Activated T-cell treated with anti-CD3 and anti-CD28 coated beads for 1 hour (primary cell): ENCODE data around the gene DLX6.

Experiments
- DNase-seq: peaks from one replicate; pipeline ENCODE4 v3.0.0-alpha.2; 2020; ENCODE audit warnings: low read depth

Gene DLX6

DNA sequence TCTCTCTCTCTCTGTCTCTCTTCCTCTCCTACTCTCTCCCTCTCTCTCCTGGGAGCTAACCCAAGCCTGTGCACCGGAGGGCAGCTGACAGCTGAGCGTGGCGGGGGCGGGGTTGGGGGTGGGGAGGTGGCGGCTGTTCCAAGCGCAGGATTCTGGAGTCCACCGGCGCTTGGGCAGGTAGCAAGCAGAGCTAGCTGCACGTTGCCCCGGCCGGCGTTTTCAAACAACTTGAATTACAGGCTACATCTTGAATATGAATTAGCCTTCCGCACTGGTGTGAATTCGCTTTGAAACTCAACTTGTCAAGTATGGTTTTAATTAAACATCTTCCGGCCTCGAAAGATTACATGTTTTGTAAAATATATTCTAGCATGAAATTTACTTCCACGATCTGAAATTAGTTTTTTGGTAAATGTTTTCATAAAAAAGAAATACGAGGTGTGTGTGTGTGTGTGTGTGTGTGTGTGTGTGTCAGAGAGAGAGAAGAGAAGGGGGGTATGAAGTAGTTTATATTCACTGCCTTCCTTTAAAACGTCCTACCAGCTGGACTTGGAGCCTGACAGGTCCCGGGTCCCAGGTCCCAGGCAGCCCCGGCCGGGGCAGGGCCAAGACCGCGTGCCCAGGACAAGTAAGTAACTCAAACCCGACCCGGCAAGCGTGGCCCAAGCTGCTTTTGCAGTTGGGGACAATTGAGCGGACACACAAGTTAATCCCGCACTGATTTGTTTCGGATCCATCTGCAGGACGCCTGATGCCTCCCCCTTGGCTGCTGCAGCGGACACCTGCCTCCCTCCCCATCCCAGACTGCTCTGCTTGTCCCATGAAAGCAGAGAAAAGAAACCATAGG is 9.0 kb upstream of the DLX6 start:
- no peak for DNase-seq

DNA sequence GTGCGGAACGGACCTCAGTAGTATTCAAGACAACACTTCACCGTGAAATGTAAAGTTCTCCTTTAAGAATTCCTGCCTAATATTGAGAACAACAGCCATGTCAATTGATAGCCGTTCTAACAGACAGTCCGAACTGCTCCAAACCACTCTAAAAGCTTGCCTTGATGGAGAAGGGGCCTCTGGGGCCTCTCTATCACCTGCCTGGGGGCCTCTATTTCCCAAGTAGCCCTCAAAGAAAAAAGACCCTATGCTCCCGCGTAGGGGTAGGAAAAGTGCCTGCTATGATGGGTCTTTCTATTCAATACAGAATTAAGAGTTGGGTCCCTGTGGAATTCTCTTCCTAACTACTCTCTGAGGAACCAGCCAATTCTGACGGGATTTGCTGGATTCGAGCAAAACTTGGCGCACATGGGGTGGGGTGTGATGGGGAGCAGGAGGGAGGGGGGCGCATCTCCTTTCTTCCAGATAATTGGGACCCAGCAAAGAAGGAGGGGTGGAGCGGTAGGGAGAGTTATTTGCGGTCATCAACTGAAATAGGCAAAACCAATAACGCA is 8.3 kb upstream of the DLX6 start:
- DNase-seq, result no peak

DNA sequence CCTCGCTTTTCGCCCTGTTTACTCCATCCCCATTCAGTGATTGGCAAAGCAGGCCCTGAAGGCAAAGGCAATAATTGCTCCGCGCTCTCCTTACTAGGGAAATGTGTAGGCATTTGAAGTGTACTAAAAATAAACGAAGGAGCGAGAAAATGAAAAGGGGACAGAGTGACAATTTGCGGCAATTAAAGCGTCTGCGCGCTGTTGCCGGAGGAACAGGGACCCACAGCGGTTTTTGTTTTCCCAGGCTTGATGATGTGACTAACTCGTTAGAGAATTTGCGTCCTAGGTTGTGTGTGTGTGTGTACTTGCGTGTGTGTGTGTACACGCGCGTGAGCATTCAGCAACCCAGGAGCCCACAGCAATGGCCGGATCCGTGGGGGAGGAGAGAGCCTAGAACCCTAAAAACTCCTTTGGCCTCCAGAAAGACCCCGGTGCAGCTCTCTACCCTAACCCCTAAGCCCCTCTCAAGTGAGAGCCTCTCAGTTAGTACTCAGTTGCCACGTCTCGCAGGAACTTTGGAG is 7.8 kb upstream of the DLX6 start:
- DNase-seq, result no peak

DNA sequence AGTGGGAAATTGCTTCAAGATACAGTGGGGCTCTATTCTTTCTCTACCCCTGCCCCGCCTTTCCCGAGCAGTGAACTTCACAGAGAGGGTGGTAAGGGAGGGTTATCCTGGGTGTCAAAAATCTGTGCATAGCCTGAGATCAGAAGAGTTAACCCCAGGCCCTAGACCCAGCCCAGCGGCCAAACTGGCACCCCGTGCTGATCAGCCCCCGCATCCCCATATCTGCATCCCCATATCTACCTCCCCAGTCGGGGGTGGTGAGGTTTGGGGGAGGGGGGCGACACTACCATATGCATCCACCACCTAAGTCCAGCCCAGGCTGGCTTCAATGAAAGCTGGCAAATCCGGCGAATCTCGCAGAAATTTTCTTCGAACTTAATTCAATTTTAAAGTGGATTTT is 7.0 kb upstream of the DLX6 start:
- no peak for DNase-seq

DNA sequence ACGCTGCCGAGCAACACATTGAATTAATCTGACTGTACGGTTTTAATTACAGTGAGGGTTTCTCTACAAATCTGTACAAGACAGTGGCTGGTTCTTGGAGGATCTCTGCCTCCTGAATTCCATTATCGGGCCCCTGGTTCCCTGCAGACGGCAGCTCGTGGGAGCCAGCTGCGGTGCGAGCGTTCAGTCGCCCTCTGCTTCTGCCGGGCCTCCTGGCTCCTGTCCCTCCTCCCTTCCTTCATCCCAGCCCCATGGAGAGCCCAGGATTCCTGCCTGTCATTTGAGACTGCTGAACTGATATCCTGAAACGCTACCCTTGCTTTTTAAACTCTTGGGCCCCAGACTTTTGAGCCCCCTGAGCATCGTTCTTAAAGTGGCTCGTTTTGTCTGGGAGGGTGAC is 6.6 kb upstream of the DLX6 start:
- no peak for DNase-seq

DNA sequence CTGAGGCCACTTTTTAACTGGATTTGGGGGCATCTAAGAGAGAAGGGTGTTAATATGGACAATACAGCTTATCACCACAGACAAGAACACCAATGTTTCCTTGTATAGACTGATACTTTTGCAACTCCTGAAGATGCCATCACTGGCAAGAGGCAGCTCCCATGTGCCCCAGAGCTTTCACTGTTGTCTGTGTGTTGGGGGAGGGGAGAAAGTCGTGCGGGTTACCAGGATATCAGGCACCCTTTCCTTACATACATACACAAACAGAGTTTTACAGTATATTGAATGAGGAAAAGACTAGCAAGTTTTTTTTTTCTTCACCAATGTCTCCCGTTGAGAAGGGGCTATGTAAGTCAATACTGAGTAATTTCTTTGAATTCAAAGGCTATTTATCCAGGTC is 4.1 kb upstream of the DLX6 start:
- no peak for DNase-seq

DNA sequence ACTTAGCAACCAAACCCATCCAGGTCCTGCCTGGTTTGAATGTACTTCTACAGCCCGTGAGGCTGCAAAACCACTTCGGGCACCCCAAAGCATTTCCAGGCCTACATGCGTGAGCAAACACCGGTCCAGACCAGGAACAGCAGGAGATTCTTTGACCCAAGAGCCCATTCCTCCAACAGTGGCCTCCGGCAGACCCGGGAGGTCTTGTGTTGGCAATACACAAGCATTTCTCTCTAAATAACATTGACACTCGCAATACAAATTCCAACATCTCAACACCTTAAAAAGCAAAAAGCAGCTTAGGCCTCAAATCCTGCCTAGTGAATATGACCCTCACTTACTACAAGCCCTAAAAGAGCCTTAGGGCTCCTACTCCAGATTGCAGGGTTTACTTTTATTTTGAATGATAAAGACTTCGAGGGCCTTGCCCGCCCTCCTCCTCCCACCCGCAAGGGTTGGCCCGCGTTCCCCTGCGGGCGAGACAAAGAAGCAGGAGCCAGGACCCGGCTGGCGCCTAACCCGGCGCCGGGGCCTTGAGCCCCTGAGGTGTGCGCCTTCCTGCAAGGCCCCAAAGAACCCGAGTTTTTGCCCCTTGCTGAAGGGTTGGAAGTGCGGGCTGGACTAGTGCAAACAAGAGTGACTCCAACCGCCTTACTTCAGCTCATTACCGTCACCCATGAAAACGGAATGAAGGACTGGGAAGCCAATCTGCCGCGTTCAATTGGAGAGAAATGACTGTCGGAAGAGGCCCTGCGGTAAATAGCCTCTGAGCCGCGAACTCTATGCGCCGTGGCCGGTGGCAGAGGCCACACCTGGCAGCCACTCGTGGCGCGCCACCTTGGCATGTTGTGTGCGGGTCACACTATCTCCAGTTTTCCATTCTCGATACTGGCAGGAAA is 3.4 kb upstream of the DLX6 start:
- no peak for DNase-seq

DNA sequence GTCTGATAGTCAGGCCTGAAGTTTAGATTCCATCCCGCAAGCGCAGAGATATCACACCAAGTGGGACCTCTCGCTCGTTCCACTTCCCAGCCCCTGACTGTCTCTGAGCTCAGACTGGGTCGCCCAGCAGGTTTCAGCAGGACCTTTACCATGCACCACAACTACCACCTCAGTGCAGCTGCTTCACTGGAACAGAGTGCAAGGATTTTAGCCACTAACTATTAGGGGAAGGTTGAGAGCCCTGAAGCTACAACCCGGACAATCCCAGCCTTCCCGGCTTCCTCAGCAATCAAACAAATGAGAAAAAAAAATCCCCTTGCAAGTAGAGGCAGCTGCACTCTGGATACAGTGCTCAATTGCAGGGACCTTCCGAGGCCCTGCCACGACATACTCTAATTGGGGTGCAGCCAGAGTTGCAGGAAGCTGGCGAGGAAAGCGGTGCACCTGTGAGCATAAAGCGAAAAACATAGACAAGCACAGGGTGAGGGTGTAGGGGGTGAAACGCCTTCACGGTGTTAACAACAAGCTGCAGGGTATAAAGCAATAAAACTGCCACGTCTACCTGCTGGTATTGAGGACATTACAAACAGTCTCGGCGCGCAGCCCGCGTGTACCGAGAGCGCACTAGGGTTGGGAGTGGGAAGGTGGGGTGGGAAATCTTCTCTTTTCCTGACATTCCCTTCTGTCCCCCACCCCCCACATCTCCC is 2.6 kb upstream of the DLX6 start:
- no peak for DNase-seq

DNA sequence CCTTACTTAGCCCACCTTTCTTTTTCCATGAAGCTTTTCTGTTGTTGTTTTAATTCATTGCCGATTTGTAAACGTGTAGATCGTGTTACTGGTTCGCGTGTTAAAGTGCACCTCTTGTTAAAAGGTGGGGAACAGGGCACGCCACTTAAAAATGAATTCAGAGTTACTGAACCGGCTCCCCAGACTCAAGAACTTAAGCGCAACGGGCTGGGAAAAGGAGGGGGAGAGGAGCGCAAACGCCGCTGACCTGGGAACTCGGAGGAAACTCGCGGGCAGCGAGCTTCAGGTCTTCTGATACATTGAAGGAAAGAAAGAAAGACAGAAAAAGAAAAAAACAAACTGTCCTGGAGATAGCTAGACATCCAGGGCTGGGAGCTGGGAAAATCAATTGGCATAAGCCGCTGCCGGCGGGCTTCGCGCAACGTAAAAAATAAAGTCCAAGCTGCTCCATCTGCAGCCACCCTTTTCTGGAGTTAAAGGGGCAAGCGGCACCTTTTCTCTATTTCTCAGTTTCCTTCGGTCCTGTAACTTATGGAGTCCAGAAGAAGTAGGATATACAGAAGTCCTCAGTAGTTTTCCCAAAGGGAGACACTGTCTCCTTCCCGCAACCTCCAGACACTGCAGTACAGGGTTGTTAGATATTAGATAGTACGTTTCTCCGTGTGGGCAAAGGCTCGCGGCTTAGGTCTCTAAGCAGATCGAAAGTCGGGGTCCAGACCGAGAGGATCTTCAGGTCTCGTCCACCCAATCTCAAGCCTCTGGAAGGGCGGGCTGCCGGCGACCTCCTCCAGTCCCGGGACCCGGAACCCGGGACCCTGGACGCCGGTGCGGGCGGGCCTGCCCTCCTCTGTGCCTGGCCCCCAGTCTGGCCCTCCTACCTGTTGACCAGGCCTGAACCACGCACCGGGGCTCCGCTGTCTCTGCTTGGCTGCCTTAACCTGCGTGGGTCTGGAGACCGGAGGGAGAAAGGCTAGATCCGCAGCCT is 1.8 kb upstream of the DLX6 start:
- DNase-seq, result no peak

DNA sequence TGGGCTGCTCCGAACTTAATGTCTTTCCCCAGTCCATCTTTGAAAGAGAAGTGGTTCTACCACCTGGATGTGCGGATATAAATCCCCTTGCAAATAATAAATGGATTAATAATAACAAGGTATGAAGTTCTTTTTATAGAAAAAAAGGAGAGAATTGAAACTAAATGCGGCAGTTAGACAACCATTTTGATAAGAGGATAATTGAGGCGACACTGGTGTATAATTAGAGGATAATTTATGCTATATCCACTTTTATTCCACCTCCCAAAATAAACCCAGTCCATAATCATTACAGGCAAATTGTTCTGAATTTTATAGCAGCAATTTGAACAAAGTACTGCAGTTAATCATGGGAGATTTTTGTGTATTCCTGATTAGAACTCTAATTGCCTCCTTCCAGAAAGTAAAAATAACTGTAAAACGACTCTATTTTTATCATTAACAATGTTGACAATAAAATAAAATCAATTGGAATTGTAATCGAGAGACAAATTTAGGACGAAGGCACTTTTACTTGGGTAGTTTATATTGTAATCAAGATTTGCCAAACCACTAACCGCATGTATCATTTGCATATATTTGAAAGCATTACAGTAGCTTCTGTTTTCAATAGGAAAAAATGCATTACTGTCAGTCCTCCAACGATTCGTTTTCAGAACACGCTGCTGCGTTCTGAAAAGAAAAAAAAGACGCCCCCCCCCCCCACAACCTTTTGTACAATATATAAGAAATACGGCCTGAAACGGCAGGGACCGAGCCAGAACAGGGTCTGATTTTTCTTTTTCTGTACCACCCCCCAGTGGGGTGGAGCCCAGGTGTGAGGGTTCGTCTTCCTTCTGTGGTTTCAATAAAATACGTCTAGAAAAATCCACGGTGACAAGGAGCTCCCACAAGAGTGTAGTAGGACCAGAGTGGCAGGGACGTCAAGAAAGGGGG is 838 bp upstream of the DLX6 start:
- no peak for DNase-seq

DNA sequence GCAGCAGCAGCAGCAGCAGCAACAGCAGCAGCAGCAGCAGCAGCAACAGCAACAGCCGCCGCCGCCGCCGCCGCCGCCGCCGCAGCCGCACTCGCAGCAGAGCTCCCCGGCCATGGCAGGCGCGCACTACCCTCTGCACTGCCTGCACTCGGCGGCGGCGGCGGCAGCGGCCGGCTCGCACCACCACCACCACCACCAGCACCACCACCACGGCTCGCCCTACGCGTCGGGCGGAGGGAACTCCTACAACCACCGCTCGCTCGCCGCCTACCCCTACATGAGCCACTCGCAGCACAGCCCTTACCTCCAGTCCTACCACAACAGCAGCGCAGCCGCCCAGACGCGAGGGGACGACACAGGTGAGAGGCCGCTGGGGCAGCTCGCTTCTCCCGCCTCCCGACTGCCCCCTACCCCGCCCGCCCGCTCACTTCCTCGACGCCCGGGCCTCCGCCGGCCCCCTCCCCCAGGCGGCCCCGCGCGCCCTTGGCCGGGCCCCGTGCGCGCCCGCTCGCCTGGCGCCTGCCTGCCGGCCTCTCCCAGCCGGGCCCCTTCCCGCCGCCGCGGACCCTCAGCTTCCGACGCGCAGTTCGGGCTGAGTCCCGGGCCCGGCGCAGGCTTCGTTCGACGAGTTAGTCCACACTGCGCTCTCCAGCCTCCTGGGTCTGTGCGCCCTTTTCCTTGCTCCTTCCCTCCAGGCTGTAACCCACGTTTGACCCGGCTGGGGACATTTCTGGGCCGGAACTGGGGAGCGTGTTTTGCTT is 882 bp downstream of the DLX6 start:
- DNase-seq, result no peak

DNA sequence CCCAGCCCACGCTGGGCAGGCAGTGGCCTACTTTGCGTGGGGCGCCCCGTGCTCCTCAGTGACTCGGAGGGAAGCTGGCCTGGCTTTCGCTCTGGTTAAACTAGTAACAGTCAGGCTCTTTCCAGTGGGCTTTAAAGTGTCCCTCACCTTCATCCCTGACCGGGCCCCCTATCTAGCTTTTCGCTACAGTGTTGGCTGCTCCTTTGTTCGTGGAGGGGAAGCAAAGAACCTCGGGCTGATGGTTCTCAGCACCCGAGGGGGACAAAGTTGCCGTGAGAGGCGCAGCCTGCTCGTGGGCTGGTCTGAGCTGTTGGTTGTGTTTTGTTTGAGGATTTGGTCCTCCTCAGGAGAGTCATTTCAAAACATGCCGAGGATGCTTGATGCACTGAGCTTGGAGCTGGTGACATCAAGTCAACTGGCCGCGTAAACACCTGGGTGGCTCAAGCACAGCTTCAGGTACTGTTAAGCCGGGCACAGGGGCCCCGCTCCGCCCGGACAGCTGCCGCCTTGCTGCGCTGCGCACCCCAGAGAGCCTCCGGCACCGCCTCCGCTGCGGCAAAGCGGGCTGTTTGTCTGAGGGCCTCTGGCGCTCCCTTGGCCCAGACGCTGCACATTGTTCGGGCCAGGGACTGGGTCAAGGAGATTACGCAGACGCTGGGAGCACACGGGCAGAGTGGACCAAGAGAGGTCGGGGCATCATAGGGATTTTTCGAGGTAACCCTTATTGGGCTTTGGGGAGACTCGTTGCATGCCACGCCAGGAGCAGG is 1.6 kb downstream of the DLX6 start:
- DNase-seq, result no peak

DNA sequence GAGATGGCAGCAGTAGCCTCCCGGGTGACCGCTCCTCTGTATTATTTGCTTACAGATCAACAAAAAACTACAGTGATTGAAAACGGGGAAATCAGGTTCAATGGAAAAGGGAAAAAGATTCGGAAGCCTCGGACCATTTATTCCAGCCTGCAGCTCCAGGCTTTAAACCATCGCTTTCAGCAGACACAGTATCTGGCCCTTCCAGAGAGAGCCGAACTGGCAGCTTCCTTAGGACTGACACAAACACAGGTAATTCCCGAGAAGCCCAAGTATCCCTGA is 2.2 kb downstream of the DLX6 start:
- DNase-seq, result no peak

DNA sequence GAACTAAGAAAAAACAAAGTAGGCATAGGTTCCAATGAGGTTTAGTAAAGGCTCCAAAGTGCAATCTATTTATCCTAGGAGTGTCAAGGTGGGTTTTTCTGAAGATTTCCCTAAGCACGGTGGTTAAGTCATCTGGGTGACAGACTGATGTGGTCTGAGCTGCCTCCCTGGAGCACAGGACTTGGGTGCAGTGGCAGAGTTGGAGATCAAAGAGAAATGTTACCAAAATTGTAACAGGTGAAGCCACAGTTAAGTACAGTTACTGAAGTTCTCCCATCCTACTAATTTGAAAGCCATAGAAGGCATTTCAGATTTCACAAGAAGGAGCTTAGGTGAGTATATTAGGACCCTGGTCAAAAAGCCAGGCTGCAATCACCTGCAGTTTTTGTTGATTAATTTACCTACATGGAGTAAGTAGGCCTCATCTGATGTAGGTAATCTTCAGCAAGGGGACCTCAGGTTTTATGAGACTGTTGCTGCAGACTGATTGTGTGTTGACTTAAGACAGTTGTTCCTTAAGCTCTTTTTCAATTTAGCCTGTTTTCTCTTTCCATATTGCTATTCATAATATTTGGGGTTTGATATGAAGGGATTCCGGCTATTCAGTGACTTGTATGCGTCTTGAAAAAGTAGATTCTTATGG is 3.0 kb downstream of the DLX6 start:
- DNase-seq, result no peak

DNA sequence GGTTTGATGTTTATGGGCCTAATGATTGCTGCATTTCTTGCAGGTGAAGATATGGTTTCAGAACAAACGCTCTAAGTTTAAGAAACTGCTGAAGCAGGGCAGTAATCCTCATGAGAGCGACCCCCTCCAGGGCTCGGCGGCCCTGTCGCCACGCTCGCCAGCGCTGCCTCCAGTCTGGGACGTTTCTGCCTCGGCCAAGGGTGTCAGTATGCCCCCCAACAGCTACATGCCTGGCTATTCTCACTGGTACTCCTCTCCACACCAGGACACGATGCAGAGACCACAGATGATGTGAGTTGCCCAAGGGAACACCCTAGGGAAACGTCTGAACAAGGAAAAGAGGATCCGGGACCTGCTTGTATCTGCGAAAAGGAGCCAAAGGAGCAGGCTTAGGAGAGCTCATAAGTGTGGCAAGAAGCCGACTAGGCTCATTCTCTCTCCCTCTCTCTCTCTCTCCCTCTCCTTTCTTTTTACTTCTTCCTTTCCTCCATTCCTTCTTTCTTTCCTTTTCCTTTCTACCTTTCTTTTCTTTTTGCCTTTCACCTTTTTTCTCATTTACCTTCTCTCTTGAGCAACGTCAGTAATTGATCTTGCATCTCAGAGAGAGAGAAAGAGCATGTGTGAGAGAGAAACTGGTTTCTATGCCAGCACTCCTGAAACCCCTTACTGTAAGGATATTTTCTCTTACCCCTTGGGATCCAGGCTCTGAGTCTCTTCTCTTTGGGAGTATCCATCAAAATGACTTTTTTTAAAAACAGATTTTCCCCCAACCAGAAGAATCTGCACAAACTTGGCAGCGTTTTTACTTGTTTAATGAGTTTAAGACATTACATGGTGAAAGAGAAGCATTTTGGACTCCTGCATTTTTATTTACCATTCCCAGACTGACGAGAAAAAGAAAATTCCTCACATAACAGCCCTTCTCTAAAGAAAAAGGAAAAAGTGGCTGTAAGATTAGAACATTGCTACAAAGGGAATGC is 4.7 kb downstream of the DLX6 start:
- no peak for DNase-seq

DNA sequence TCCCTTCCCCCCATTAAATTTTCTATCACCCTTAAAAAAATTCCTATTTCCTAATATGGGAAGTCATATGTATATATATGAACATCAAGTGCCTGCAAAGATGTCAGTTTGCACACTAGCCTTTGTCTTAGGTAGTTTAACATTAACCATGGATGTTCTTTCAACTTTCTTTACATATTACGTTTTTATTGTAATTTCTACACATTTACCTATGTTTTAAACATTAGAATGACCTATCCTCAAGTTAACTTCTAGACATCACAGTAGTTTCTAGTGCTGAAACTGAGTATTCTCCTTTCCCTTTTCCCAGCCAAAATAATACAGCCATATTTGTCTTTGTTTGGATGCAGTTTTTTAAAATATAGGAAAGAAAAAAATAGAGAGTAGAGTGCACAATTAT is 5.8 kb downstream of the DLX6 start:
- DNase-seq, result no peak
